GM21737 (cell line): Measurements from ENCODE around the gene RPS6KA3.

ENCODE experiments used
- ATAC-seq: cut with Tn5 transposase; IDR thresholded peaks from one replicate; pipeline ENCODE4 v1.9.1; 2021; ENCODE audit warnings: mild to moderate bottlenecking, moderate library complexity; ENCODE audit not compliant: unreplicated experiment

The RPS6KA3 gene

GRCh38 chrX:20266810-20267606 lies at the start of gene RPS6KA3:
RPS6KA3 (minus strand) TSS chrX:20266909; CDS start chrX:20266632, 277 bp downstream.
- ATAC-seq, result peak; percentile 77

- ATAC-seq, result peak; percentile 89
Observed at GRCh38 chrX:20315140-20315539, 48.4 kb upstream of the RPS6KA3 start.

DNA sequence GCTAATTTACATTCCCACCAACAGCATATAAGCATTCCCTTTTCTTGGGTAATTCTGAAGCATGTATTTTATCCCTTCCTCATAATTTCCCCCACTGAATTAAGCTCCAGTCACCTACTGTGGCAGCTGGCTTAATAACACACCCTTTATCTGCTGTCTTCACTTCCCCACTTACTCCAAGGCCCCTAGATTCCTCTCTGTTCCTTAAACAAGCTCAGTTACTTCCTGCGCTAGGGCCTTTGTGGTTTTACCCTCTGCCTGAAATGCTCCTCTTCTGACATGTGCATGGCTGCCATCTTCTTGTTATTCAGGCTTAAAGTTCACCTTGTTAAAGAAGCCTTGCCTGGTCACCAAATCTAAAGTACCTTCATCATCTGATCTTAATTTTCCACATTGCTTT lies 47.2 kb upstream of the RPS6KA3 start:
- no peak for ATAC-seq

GRCh38 chrX:20312018-20312417 lies 45.3 kb upstream of the RPS6KA3 start:
- ATAC-seq, result no peak

DNA sequence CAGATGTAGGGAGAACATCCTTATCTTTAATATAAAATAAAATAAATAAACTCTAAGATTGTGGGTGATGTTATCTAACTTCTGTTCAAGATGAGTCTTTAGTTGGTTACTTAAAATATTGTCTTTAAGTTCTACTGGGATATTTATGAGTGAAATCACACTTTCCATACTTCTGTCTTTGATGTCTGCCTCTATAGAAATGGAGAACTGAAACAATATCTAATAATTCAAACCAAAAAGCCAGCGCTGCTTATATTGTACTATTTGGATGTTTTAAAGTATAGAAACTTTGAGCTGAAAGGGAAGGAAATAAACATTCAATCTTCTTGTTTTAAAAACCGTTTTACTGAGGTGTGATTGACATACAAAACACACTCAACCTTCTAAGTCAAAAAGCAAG lies 44.8 kb upstream of the RPS6KA3 start:
- no peak for ATAC-seq

DNA sequence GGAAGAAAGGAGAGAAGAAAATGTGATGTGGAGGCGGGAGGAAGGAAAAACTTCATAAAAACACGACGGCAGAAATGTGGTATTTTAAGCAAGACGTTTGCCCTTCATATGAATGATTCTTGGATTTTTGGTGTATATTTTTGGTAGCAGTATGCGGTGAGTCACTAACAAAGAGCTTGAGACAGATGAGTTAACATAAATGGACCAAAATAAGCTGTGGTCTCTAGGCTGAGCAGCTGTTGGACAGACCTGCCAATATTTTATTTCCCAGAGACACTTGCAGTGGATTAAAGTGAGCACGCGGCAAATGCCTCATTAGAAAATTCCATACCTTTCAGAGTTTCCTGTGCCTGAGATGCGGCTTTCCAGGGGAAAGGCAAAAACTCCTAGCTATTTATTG lies 43.1 kb upstream of the RPS6KA3 start:
- no peak for ATAC-seq

DNA sequence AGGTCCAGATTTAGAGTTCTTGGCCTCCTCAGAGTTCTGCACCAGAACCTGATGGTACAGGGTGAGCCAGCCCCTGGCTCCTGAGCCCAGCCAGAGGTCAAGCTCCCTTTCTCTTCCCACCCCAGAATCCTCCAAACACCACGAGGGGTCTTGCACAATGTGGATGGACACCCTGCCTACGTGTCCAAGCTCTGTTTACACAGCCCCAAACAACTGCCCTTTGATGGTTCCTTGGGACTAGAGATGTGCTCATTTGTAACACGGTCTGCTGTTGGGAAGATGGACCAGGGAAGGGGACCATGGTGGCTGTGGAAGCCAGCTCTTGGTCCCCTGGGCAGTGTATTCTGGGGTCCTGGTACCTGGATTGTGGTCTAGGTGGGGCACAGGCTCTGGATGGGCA lies 40.0 kb upstream of the RPS6KA3 start:
- ATAC-seq, result no peak

- no peak for ATAC-seq
Observed at GRCh38 chrX:20300822-20301221, 34.1 kb upstream of the RPS6KA3 start.

DNA sequence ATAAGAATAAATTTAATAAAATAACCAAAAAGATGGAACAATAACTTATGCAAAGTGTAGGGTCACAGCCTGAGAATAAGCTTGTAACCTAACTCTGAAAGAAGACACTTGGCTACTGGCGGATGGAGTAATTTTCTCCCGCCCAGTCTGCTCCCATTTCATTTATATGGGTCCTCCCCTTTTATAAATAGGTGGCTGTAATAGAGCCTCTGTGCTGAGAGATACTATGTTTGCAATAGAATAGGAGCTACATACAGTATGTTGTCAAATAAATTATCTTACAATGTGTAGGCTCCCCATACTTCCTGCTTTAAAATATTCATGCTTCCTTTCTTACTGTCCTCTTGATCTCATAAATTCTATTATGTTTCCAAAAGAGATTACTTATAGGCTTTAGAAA lies 28.2 kb upstream of the RPS6KA3 start:
- no peak for ATAC-seq

GRCh38 chrX:20294284-20294683 lies 27.6 kb upstream of the RPS6KA3 start:
- no peak for ATAC-seq

DNA sequence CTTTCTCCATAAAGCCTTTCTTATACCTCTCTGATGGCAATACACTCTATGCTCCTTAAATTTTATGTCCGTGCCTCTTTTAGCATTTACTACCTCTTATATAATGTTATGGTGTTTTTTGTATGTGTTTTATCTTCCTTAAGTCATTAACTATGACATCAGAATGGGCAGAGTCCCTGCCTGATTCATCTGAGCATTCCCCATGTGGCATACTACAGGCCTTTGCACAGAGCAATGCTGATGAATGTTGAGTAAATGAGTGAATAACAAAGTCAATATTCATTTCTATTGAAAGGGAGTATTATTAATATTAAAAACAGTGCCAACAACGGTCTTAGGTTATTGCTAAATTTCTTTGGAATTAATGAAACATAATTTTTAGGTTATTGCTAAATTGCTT lies 18.8 kb upstream of the RPS6KA3 start:
- ATAC-seq, result no peak

- ATAC-seq, result no peak
Observed at GRCh38 chrX:20284992-20285391, 18.3 kb upstream of the RPS6KA3 start.

- no peak for ATAC-seq
Observed at GRCh38 chrX:20284444-20284843, 17.7 kb upstream of the RPS6KA3 start.

GRCh38 chrX:20280938-20281337 lies 14.2 kb upstream of the RPS6KA3 start:
- no peak for ATAC-seq

DNA sequence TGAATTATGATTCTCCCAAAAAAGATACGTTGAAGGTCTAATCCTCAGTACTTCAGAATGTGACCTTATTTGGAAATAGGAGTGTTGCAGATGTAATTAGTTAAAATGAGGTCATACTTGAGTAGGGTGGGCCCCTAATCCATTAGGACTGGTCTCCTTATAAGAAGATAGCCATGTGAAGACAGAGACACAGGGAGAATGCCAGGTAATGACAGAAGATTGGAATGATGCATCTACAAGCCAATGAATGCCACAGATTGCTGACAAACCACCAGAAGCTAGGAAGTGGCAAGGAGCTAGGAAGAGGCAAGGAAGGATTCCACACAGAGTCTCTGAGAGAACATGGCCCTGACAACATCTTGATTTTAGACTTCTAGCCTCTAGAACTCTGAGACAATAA lies 7.4 kb upstream of the RPS6KA3 start:
- no peak for ATAC-seq

DNA sequence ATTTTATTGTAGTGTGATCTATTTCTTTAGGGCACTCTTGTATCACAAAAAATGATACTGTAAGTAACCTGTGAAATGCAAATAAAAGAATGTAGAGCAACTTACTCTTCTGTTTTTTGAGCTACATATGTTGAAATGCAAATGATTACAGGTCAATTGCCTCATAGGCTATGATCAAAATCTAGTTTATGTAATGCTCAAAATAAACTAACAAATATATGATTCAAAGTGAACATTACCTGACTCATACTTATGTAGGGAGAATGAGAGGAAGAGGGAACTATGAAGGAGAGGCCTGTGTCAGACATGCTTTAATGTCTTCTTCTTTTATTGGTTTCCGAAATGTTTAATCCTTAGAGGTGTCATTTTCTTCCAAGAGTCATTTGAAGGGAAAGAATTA lies 5.0 kb upstream of the RPS6KA3 start:
- ATAC-seq, result no peak

DNA sequence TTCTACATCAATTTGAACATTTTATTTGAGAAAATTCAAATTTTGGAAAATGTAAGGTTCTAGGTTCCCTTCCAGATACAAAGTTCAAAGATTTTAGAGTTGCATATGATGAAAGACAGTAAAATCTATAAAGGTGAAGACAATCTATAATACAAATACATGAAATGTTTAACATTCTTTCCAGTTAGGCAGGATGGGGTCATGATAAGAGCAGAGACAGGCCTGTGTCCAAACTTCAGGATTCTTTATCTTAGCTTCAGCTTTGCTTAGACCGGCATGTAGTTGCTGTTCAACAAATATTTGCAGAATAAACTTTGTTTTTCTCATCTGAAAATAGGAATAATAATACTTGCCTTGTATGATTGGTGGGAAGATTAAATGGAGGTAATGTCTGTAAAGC lies 4.5 kb upstream of the RPS6KA3 start:
- ATAC-seq, result no peak

DNA sequence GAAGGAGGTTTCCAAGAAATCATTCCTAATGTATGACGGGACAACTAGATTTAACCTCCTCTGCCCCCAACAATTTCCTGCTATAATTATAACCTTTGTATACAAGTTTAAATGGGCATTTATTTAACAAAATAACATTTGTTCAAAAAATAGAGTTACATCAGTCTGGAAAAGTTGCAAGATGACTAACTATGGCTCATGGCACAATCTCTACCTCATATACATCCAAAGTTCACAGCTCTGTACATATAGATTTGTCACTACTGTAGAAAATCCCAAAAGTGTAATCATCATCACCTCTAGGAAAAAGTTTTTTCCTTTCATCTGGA lies 3.8 kb upstream of the RPS6KA3 start:
- no peak for ATAC-seq

- ATAC-seq, result no peak
Observed at GRCh38 chrX:20269848-20270561, 3.3 kb upstream of the RPS6KA3 start.

DNA sequence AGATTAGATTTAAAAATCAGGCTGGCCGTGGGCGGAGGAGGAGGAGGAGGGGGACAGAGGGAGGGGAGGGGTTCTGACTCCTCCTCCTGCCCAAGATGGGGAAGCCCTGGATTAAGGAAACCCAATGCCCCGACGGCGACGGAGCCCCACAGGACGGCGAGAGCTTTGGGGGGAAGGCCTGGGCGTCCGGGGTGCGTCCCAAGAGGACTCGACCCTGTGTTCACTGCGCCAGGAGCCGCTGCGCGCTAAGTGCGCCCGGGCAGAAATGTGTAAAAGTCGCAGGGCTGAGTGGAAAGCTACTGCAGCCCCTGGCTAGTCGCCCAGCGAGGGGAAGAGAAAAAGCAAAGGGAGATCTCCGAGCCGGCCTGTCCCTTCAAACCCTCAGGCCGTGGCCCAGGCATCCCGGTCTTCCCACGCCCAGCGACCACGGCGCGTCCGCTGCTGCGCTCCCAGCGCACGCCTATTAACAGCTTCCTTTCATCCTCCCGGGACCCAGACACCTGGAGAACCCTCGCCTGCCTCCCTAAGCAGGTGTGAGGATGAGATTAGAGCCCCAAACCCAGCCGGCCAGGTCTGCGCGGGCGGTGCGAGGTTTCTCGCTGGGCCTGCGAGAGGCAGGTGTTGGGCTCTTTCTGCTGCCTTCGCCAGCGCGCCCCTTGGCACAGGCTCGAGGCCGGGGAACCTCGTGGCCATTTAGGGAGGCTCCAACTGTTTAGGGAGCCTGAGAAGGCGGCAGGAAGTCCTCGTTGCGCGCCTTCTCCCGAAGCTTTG lies 1.4 kb upstream of the RPS6KA3 start:
- ATAC-seq, result no peak

- ATAC-seq, result no peak
Observed at GRCh38 chrX:20267607-20267930, 860 bp upstream of the RPS6KA3 start.
